Inflammatory macrophage (primary cell): ENCODE results near the gene CPLANE1.
A peak's percentile ranks its signal among the peaks of the same experiment; 100 is the strongest.
"Not testable (repeated sequence)": the region's sequence is repeated elsewhere in the genome, so short reads cannot be mapped to it uniquely, and the experiment has no call there.

Source experiments
- DNase-seq, 2 donors: peaks; one replicate each; pipeline ENCODE4 v3.0.0-alpha.2; 2020 to 2022

Gene CPLANE1

GRCh38 chr5:37121027-37121426, 128.1 kb downstream of the CPLANE1 start:
- DNase-seq, result no peak

- no peak for DNase-seq
Measured at GRCh38 chr5:37120270-37120669, 128.9 kb downstream of the CPLANE1 start.

GRCh38 chr5:37116359-37116758, 132.8 kb downstream of the CPLANE1 start:
- DNase-seq, result no peak

- DNase-seq, result no peak
Measured at GRCh38 chr5:37112383-37112991, 136.7 kb downstream of the CPLANE1 start.

- peak in 1 of 2 donors; percentile 6 for DNase-seq
Measured at GRCh38 chr5:37111426-37112382, 137.5 kb downstream of the CPLANE1 start.

GRCh38 chr5:37110135-37110534, 139.0 kb downstream of the CPLANE1 start:
- DNase-seq, result no peak

GRCh38 chr5:37109338-37109737, 139.8 kb downstream of the CPLANE1 start:
- no peak for DNase-seq

GRCh38 chr5:37103302-37103701, 145.9 kb downstream of the CPLANE1 start:
- no peak for DNase-seq

GRCh38 chr5:37099267-37099666, 149.9 kb downstream of the CPLANE1 start:
- not testable (repeated sequence) for DNase-seq

- not testable (repeated sequence) for DNase-seq
Measured at GRCh38 chr5:37093795-37094194, 155.4 kb downstream of the CPLANE1 start.

GRCh38 chr5:37090781-37091180, 158.4 kb downstream of the CPLANE1 start:
- no peak for DNase-seq

GRCh38 chr5:37090123-37090726, 159.0 kb downstream of the CPLANE1 start:
- DNase-seq, result no peak

GRCh38 chr5:37088009-37088408, 161.2 kb downstream of the CPLANE1 start:
- no peak for DNase-seq

GRCh38 chr5:37086466-37087173, 162.6 kb downstream of the CPLANE1 start:
- no peak for DNase-seq

- DNase-seq, result not testable (repeated sequence)
Measured at GRCh38 chr5:37086026-37086425, 163.2 kb downstream of the CPLANE1 start.

- not testable (repeated sequence) for DNase-seq
Measured at GRCh38 chr5:37082977-37083376, 166.2 kb downstream of the CPLANE1 start.

GRCh38 chr5:37080697-37081096, 168.5 kb downstream of the CPLANE1 start:
- DNase-seq, result no peak

GRCh38 chr5:37077146-37077545, 172.0 kb downstream of the CPLANE1 start:
- DNase-seq, result no peak

- no peak for DNase-seq
Measured at GRCh38 chr5:37075399-37075950, 173.7 kb downstream of the CPLANE1 start.

GRCh38 chr5:37071901-37072581, 177.1 kb downstream of the CPLANE1 start:
- DNase-seq, result no peak

GRCh38 chr5:37071487-37071886, 177.7 kb downstream of the CPLANE1 start:
- DNase-seq, result no peak

GRCh38 chr5:37064442-37064841, 184.7 kb downstream of the CPLANE1 start:
- DNase-seq, result no peak
